Liver (tissue), 3 donors: ENCODE data around the gene MPP1.

ENCODE experiments used
- CTCF ChIP-seq: fragments of 150-350 bp; IDR thresholded peaks from 2 replicates; pipeline ENCODE4 v1.5.1; 2017; ENCODE audit warnings: improper control_type of control experiment, low read depth, low read length; ENCODE audit not compliant: missing input control
- RAD21 ChIP-seq, 2 donors: IDR thresholded peaks; 2 replicates each; pipeline ENCODE4 v1.6.1; 2016; ENCODE audit warnings: antibody characterized with exemption in 2 of 2, mild to moderate bottlenecking in 2 of 2
- RXRA ChIP-seq, 2 donors: IDR thresholded peaks; 2 replicates each; pipeline ENCODE4 v1.6.1; 2017 to 2018; ENCODE audit warnings: antibody characterized with exemption in 2 of 2, mild to moderate bottlenecking in 1 of 2
- TF ChIP-seq, protein P1 (sequence below): IDR thresholded peaks from 2 replicates; pipeline ENCODE4 v1.6.1; 2016; ENCODE audit warnings: antibody characterized with exemption
- TF ChIP-seq, protein P2 (sequence below): IDR thresholded peaks from 2 replicates; pipeline ENCODE4 v1.6.1; 2016; ENCODE audit warnings: antibody characterized with exemption
- TF ChIP-seq, protein P3 (sequence below): IDR thresholded peaks from 2 replicates; pipeline ENCODE4 v1.6.1; 2016; ENCODE audit warnings: antibody characterized with exemption
- TF ChIP-seq, protein P4 (sequence below): IDR thresholded peaks from 2 replicates; pipeline ENCODE4 v1.6.1; 2016; ENCODE audit warnings: antibody characterized with exemption, mild to moderate bottlenecking
- donor health status: healthy.
- donor health status: healthy.

DNA sequence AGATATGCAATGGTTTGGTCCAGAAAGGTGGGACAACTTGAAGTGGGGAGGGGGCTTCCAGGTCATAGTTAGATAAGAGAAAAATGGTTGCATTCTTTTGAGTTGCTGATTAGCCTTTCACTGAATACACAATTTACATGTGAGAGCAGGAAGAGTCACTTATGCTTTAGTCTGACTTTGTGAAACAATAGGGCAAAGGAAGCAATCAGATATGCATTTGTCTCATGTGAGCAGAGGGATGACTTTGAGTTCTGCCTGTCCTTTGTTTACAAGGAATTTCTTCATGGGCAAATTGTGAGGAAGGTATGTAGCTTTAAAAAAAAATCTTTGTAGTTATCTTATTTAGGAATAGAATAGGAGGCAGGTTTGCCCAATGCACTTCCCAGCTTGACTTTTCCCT is 16.2 kb upstream of the MPP1 start:
- TF ChIP-seq, protein P1, sequence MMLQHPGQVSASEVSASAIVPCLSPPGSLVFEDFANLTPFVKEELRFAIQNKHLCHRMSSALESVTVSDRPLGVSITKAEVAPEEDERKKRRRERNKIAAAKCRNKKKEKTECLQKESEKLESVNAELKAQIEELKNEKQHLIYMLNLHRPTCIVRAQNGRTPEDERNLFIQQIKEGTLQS = no peak
- TF ChIP-seq CTCF = no peak
- no peak for TF ChIP-seq RAD21 (IDR thresholded peaks at IDR 0.05)
- no peak for TF ChIP-seq RXRA (IDR thresholded peaks at IDR 0.05)
- TF ChIP-seq, protein P2, sequence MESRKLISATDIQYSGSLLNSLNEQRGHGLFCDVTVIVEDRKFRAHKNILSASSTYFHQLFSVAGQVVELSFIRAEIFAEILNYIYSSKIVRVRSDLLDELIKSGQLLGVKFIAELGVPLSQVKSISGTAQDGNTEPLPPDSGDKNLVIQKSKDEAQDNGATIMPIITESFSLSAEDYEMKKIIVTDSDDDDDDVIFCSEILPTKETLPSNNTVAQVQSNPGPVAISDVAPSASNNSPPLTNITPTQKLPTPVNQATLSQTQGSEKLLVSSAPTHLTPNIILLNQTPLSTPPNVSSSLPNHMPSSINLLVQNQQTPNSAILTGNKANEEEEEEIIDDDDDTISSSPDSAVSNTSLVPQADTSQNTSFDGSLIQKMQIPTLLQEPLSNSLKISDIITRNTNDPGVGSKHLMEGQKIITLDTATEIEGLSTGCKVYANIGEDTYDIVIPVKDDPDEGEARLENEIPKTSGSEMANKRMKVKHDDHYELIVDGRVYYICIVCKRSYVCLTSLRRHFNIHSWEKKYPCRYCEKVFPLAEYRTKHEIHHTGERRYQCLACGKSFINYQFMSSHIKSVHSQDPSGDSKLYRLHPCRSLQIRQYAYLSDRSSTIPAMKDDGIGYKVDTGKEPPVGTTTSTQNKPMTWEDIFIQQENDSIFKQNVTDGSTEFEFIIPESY = no peak
- TF ChIP-seq, protein P3, sequence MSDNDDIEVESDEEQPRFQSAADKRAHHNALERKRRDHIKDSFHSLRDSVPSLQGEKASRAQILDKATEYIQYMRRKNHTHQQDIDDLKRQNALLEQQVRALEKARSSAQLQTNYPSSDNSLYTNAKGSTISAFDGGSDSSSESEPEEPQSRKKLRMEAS = no peak
- TF ChIP-seq, protein P4, sequence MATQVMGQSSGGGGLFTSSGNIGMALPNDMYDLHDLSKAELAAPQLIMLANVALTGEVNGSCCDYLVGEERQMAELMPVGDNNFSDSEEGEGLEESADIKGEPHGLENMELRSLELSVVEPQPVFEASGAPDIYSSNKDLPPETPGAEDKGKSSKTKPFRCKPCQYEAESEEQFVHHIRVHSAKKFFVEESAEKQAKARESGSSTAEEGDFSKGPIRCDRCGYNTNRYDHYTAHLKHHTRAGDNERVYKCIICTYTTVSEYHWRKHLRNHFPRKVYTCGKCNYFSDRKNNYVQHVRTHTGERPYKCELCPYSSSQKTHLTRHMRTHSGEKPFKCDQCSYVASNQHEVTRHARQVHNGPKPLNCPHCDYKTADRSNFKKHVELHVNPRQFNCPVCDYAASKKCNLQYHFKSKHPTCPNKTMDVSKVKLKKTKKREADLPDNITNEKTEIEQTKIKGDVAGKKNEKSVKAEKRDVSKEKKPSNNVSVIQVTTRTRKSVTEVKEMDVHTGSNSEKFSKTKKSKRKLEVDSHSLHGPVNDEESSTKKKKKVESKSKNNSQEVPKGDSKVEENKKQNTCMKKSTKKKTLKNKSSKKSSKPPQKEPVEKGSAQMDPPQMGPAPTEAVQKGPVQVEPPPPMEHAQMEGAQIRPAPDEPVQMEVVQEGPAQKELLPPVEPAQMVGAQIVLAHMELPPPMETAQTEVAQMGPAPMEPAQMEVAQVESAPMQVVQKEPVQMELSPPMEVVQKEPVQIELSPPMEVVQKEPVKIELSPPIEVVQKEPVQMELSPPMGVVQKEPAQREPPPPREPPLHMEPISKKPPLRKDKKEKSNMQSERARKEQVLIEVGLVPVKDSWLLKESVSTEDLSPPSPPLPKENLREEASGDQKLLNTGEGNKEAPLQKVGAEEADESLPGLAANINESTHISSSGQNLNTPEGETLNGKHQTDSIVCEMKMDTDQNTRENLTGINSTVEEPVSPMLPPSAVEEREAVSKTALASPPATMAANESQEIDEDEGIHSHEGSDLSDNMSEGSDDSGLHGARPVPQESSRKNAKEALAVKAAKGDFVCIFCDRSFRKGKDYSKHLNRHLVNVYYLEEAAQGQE = no peak
